Natural killer cell (primary cell): ENCODE results near the gene RFT1. TPM values are rescaled to one million over a fixed set of nuclear protein-coding genes. Genes with fewer than 3 reads are reported as not detected.
A peak's percentile ranks its signal among the peaks of the same experiment; 100 is the strongest.

Experiments
- ATAC-seq, 3 donors: fragments of 150-1000 bp in 2 of 3; fragments of 200-7000 bp in 1 of 3; cut with Tn5 transposase; 1 replicate in 1 of 3; 2 replicates in 2 of 3; pipeline ENCODE4 v1.10.0; 2021; ENCODE audit warnings: mild to moderate bottlenecking in 2 of 3, moderate library complexity in 2 of 3
- DNase-seq, 2 donors: peaks; one replicate each; pipeline versions ENCODE4 v3.0.0 to v3.0.0-alpha.2; 2013 to 2021; ENCODE audit warnings: mixed read lengths in 1 of 2
- H3K27ac ChIP-seq: one replicate; pipeline ENCODE4 v1.5.1; 2013; ENCODE audit warnings: mild to moderate bottlenecking, low read length
- H3K27me3 ChIP-seq: one replicate; pipeline ENCODE4 v1.6.1; 2013; ENCODE audit warnings: low read length; ENCODE audit not compliant: control insufficient read depth, insufficient read depth
- H3K36me3 ChIP-seq: one replicate; pipeline ENCODE4 v1.6.1; 2013; ENCODE audit warnings: low read length; ENCODE audit not compliant: control insufficient read depth, insufficient read depth
- H3K4me1 ChIP-seq: one replicate; pipeline ENCODE4 v1.6.1; 2013; ENCODE audit warnings: low read length; ENCODE audit not compliant: control insufficient read depth, insufficient read depth
- H3K4me3 ChIP-seq: one replicate; pipeline ENCODE4 v1.5.1; 2013; ENCODE audit warnings: low read length
- H3K9me3 ChIP-seq: one replicate; pipeline ENCODE4 v1.6.1; 2013; ENCODE audit warnings: low read length; ENCODE audit not compliant: control insufficient read depth, insufficient read depth
- H3K27ac Mint-ChIP-seq, 2 donors: one replicate each; pipeline ENCODE4 v1.8.0; 2022; ENCODE audit warnings: mild to moderate bottlenecking in 2 of 2, mixed read lengths in 2 of 2, moderate library complexity in 1 of 2
- H3K27me3 Mint-ChIP-seq, 2 donors: one replicate each; pipeline ENCODE4 v1.8.0; 2022; ENCODE audit warnings: low read depth in 2 of 2, mixed read lengths in 2 of 2
- H3K36me3 Mint-ChIP-seq: one replicate; pipeline ENCODE4 v1.8.0; 2022; ENCODE audit warnings: mixed read lengths
- H3K4me1 Mint-ChIP-seq, 2 donors: one replicate each; pipeline ENCODE4 v1.8.0; 2022; ENCODE audit warnings: mixed read lengths in 2 of 2
- H3K4me3 Mint-ChIP-seq: one replicate; pipeline ENCODE4 v1.8.0; 2022; ENCODE audit warnings: mild to moderate bottlenecking, moderate library complexity, mixed read lengths
- H3K9me3 Mint-ChIP-seq, 2 donors: one replicate each; pipeline ENCODE4 v1.8.0; 2022; ENCODE audit warnings: mixed read lengths in 2 of 2
- CTCF ChIP-seq: fragments of 200-600 bp; IDR thresholded peaks from one replicate; pipeline ENCODE4 v1.8.0; 2022; ENCODE audit warnings: antibody characterized with exemption
- WGBS: methylation state at CpG from one replicate; pipeline ENCODE4 v1.1.7; 2013; ENCODE audit warnings: missing lambda C conversion rate; ENCODE audit not compliant: insufficient coverage; 5-methylcytosine and 5-hydroxymethylcytosine counted together
- intact Hi-C: fragments of 100-400 bp; cut with micrococcal nuclease; formaldehyde crosslinking; loops from one replicate; pipeline ENCODE4 v1.14.2; 2022
- total RNA-seq, 4 donors: library from RNA; stranded (reverse); fragments of 120-200 nt in 1 of 4; gene quantifications; one replicate each; pipeline versions ENCODE4 v1.2.3 to v1.2.4, GENCODE V29; 2013 to 2022

RFT1 gene
- total RNA-seq, 3 donors from 2014 or later (not counting 1 experiment from before 2014, with no cell fraction given): 13.3 to 17.2 (median 14.1) TPM

- intact Hi-C loops: loop anchor here (5.0 kb wide), 1 partner anchor 32 kb away; no protein-coding TSS in a partner anchor
- H3K36me3 ChIP-seq: no peaks in the 10 kb centered on the region
- TF ChIP-seq CTCF: no peak
- Mint-ChIP-seq H3K36me3 (no peaks in the 10 kb centered on the region), H3K9me3 (no peaks in the 10 kb centered on the region), H3K27ac (no peak overlapping the region), H3K27me3 (no peaks in the 10 kb centered on the region), H3K4me1 (peaks cover 55 to 81% of the 10 kb centered on the region in 2 donors), H3K4me3 (no peak overlapping the region)
- no peaks in the 10 kb centered on the region for H3K27me3 ChIP-seq
- no peak for DNase-seq
- H3K4me1 ChIP-seq: peaks cover 87% of the 10 kb centered on the region
- no peak overlapping the region for H3K4me3 ChIP-seq
- H3K9me3 ChIP-seq: no peaks in the 10 kb centered on the region
- no peak for ATAC-seq
- 88% methylated on average over 9 of the region's 9 CpGs for WGBS
- no peak overlapping the region for H3K27ac ChIP-seq
Measured at GRCh38 chr3:53164911-53165310, 34.7 kb upstream of the RFT1 start.

- Histone ChIP-seq H3K27me3 (no peaks in the 10 kb centered on the region), H3K27ac (peak overlapping the region; percentile 71), H3K4me3 (no peak overlapping the region), H3K9me3 (no peaks in the 10 kb centered on the region), H3K36me3 (no peaks in the 10 kb centered on the region), H3K4me1 (peaks cover 79% of the 10 kb centered on the region)
- intact Hi-C loops: loop anchor here (1.0 to 5.0 kb wide), 2 partner anchors 33 to 34 kb away; partner anchors contain the start of gene RFT1
- H3K4me3 Mint-ChIP-seq: peak overlapping the region; percentile 85
- peaks cover 1 to 4% of the 10 kb centered on the region in 2 donors for H3K27me3 Mint-ChIP-seq
- H3K27ac Mint-ChIP-seq: peak overlapping the region; percentile 76 to 94
- peaks cover 46 to 70% of the 10 kb centered on the region in 2 donors for H3K4me1 Mint-ChIP-seq
- WGBS: 52% methylated on average over 4 of the region's 6 CpGs
- DNase-seq (peak in 1 of 2 donors; percentile 24), ATAC-seq (peak in 2 of 3 donors; percentile 4 to 27)
- H3K36me3 Mint-ChIP-seq: no peaks in the 10 kb centered on the region
- H3K9me3 Mint-ChIP-seq: no peaks in the 10 kb centered on the region
- TF ChIP-seq CTCF: no peak
Measured at GRCh38 chr3:53163444-53164387, 33.5 kb upstream of the RFT1 start.

- WGBS: 14% methylated on average over 12 of the region's 12 CpGs
- peak overlapping the region; percentile 76 to 94 for H3K27ac Mint-ChIP-seq
- H3K4me3 Mint-ChIP-seq: peak overlapping the region; percentile 85
- H3K27ac ChIP-seq: peak overlapping the region; percentile 71
- no peaks in the 10 kb centered on the region for H3K36me3 Mint-ChIP-seq
- H3K4me3 ChIP-seq: peak overlapping the region; percentile 45
- H3K4me1 Mint-ChIP-seq: peaks cover 38 to 62% of the 10 kb centered on the region in 2 donors
- DNase-seq: peak; percentile 70 to 76
- peak; percentile 60 to 75 (median 73) for ATAC-seq
- H3K36me3 ChIP-seq: no peaks in the 10 kb centered on the region
- intact Hi-C loops: loop anchor here (1.0 to 5.0 kb wide), 2 partner anchors 33 to 34 kb away; partner anchors contain the start of gene RFT1
- no peaks in the 10 kb centered on the region for H3K9me3 ChIP-seq
- TF ChIP-seq CTCF: no peak
- H3K9me3 Mint-ChIP-seq: no peaks in the 10 kb centered on the region
- peaks cover 77% of the 10 kb centered on the region for H3K4me1 ChIP-seq
- peaks cover 6 to 10% of the 10 kb centered on the region in 2 donors for H3K27me3 Mint-ChIP-seq
- H3K27me3 ChIP-seq: no peaks in the 10 kb centered on the region
Measured at GRCh38 chr3:53162672-53163443, 32.6 kb upstream of the RFT1 start.
